Heart left ventricle (tissue), 13 donors: ENCODE measurements around the gene CLCA2.

Experiments
- CTCF ChIP-seq, 12 donors: fragments of 200-600 bp; sonication (generic) in 4 of 12; IDR thresholded peaks; one replicate each; pipeline versions ENCODE4 v1.5.0 to v1.8.0; 2018 to 2022; ENCODE audit warnings: antibody characterized with exemption in 12 of 12, mild to moderate bottlenecking in 5 of 12
- POLR2A ChIP-seq, 2 donors: fragments of 450-650 bp; IDR thresholded peaks; one replicate each; pipeline ENCODE4 v1.6.1; 2017; ENCODE audit warnings: antibody characterized with exemption in 2 of 2, mild to moderate bottlenecking in 2 of 2, moderate library complexity in 2 of 2
- donor health status: ischemic (EF 13 %, LVEDD 7.1; RV severe dilation, severe dysfunction).
- donor health status: DM: no; HTN: yes; CAD: no.
- donor health status: DM: no; HTN: no; CAD: no.
- donor health status: ischemic (EF 25% LVEDD 6.9; RV normal size, moderate dysfunction).
- donor health status: ischemic (EF 25% LVEDD 5.7; RV mildly dilated, moderate dysfunction).
- donor health status: ischemic (EF 35%, LVEDD 5.7; RV mildly dilated, moderate dysfunction).
- donor health status: nonischemic (EF 11% LVEDD 7.7; RV severe dilation, severe dysfunction).
- donor health status: DM: yes; HTN: yes; CAD: no.
- donor health status: PGD.
- donor health status: ischemic (EF 29% LVEDD 5.4; RV normal size, mild dysfunction).
- donor health status: nonischemic (EF 23%, LVEDD 6.1; RV moderate dilation, normal function).

DNA sequence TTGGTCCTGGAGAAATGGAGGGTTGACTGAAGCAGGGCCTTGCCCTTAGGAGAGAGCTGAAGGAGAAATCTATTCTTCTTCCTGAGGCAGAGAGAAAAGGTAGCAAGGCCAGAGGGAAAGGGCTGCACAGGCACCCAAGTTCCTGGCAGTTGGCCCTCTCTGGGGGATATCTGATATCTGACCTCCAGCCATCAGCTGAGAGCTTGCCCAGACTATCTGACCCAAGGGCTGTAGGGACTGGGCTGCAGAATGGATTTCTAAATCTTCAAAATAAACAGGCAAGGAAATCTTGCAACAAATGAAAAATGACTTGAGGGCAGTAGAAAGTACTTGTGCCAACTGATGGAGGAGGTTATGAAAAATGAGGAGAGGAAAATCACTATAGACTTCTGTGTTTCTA is 498 bp upstream of the CLCA2 start:
- TF ChIP-seq CTCF (IDR thresholded peaks at IDR 0.05), result no peak
- no peak for TF ChIP-seq POLR2A (IDR thresholded peaks at IDR 0.05)
